NK-92 (cell line): ENCODE measurements around the gene TUBB8.
"Not testable (repeated sequence)": the region's sequence is repeated elsewhere in the genome, so short reads cannot be mapped to it uniquely, and the experiment has no call there.

Source experiments
- DNase-seq: peaks from one replicate; lab custom pipeline; 2025; ENCODE audit not compliant: unreplicated experiment; lab: John Stamatoyannopoulos, UW

The TUBB8 gene

GRCh38 chr10:49926-50325, 830 bp upstream of the TUBB8 start:
- not testable (repeated sequence) for DNase-seq

- DNase-seq: not testable (repeated sequence)
These were observed 1.2 kb downstream of the TUBB8 start for GRCh38 chr10:47864-48263.

GRCh38 chr10:13315-13635, 35.8 kb downstream of the TUBB8 start:
- not testable (repeated sequence) for DNase-seq

- DNase-seq: not testable (repeated sequence)
These were observed 36.4 kb downstream of the TUBB8 start for GRCh38 chr10:12444-13314.

GRCh38 chr10:11260-11659, 37.8 kb downstream of the TUBB8 start:
- DNase-seq: not testable (repeated sequence)

- not testable (repeated sequence) for DNase-seq
These were observed 38.7 kb downstream of the TUBB8 start for GRCh38 chr10:10261-10971.
